GM18526 (cell line): ENCODE results near the gene CAND2.

Experiments
- POLR2A ChIP-seq: IDR thresholded peaks from 3 replicates; pipeline ENCODE4 v1.6.1; 2011; ENCODE audit not compliant: insufficient read length; ENCODE audit errors: extremely low read depth

CAND2 gene

GRCh38 chr3:12759693-12760565 is 36.6 kb upstream of the CAND2 start:
- TF ChIP-seq POLR2A = no peak

- no peak for TF ChIP-seq POLR2A
Measured at GRCh38 chr3:12764171-12764776, 32.2 kb upstream of the CAND2 start.

GRCh38 chr3:12766541-12766940 is 29.9 kb upstream of the CAND2 start:
- no peak for TF ChIP-seq POLR2A

GRCh38 chr3:12768579-12769527 is 27.6 kb upstream of the CAND2 start:
- no peak for TF ChIP-seq POLR2A

- TF ChIP-seq POLR2A = no peak
Measured at GRCh38 chr3:12769761-12770160, 26.7 kb upstream of the CAND2 start.

GRCh38 chr3:12771236-12771635 is 25.2 kb upstream of the CAND2 start:
- TF ChIP-seq POLR2A = no peak

GRCh38 chr3:12772462-12772861 is 24.0 kb upstream of the CAND2 start:
- no peak for TF ChIP-seq POLR2A

- no peak for TF ChIP-seq POLR2A
Measured at GRCh38 chr3:12773030-12773709, 23.3 kb upstream of the CAND2 start.

- TF ChIP-seq POLR2A = no peak
Measured at GRCh38 chr3:12773710-12774086, 22.8 kb upstream of the CAND2 start.

GRCh38 chr3:12774619-12775018 is 21.9 kb upstream of the CAND2 start:
- no peak for TF ChIP-seq POLR2A

- no peak for TF ChIP-seq POLR2A
Measured at GRCh38 chr3:12775226-12775625, 21.3 kb upstream of the CAND2 start.

- TF ChIP-seq POLR2A = no peak
Measured at GRCh38 chr3:12777171-12777570, 19.3 kb upstream of the CAND2 start.

GRCh38 chr3:12780751-12781150 is 15.7 kb upstream of the CAND2 start:
- TF ChIP-seq POLR2A = no peak

GRCh38 chr3:12782172-12782815 is 14.2 kb upstream of the CAND2 start:
- TF ChIP-seq POLR2A = no peak

GRCh38 chr3:12785096-12785495 is 11.4 kb upstream of the CAND2 start:
- TF ChIP-seq POLR2A = no peak

GRCh38 chr3:12791430-12791829 is 5.0 kb upstream of the CAND2 start:
- TF ChIP-seq POLR2A = no peak
